Jurkat, Clone E6-1 (cell line): ENCODE measurements around the gene RNF14. TPM values are rescaled to one million over a fixed set of nuclear protein-coding genes. Genes with fewer than 3 reads are reported as not detected.
A peak's percentile ranks its signal among the peaks of the same experiment; 100 is the strongest.
"Not testable (repeated sequence)": the region's sequence is repeated elsewhere in the genome, so short reads cannot be mapped to it uniquely, and the experiment has no call there.

ENCODE experiments used
- DNase-seq: peaks from one replicate; pipeline ENCODE4 v3.0.0-alpha.2; 2011; ENCODE audit warnings: low read depth, low spot score
- H3K4me3 ChIP-seq: 2 replicates; pipeline ENCODE4 v1.5.1; 2011; ENCODE audit warnings: mild to moderate bottlenecking, low read length, control low read depth, moderate library complexity
- polyA plus RNA-seq: library from polyadenylated mRNA; unstranded; fragments of >200 nt; gene quantifications from one replicate; pipeline ENCODE4 v1.2.1, GENCODE V29; 2012; ENCODE audit warnings: missing spikeins; ENCODE audit not compliant: insufficient read length, insufficient read depth

The RNF14 gene
- 48.7 TPM for polyA plus RNA-seq

- H3K4me3 ChIP-seq: peak within 1 kb of the TSS; percentile 89
- peak; percentile 88 for DNase-seq
Measured at GRCh38 chr5:141968914-141969608, at the start of gene RNF14. Gene RNF14, plus strand, starts transcription at chr5:141969105. Its CDS starts 4,484 bp downstream, at chr5:141973589.

- DNase-seq: no peak
- no peak overlapping the region for H3K4me3 ChIP-seq
Measured at GRCh38 chr5:141919218-141920119, 49.4 kb upstream of the RNF14 start.

GRCh38 chr5:141920771-141921170, 48.1 kb upstream of the RNF14 start:
- H3K4me3 ChIP-seq: no peak overlapping the region
- no peak for DNase-seq

- not testable (repeated sequence) for DNase-seq
- peak overlapping the region; percentile 71 for H3K4me3 ChIP-seq
Measured at GRCh38 chr5:141922827-141923447, 46.0 kb upstream of the RNF14 start.

- peak within 1 kb of the TSS; percentile 71 for H3K4me3 ChIP-seq
Measured at GRCh38 chr5:141923448-141924313, 45.2 kb upstream of the RNF14 start, which contains the start of gene DELE1. Gene DELE1, plus strand, starts transcription at chr5:141923871. Its CDS starts 71 bp downstream, at chr5:141923942.

GRCh38 chr5:141926434-141926833, 42.5 kb upstream of the RNF14 start:
- no peak overlapping the region for H3K4me3 ChIP-seq
- no peak for DNase-seq

More at GRCh38 chr5:141923448-141924313, 45.2 kb upstream of the RNF14 start, which contains the start of gene DELE1:
- DNase-seq: peak; percentile 78

- H3K4me3 ChIP-seq: no peak overlapping the region
Measured at GRCh38 chr5:141928051-141928450, 40.9 kb upstream of the RNF14 start.

GRCh38 chr5:141929398-141930058, 39.4 kb upstream of the RNF14 start:
- DNase-seq: no peak
- no peak overlapping the region for H3K4me3 ChIP-seq

More at GRCh38 chr5:141928051-141928450, 40.9 kb upstream of the RNF14 start:
- no peak for DNase-seq

- H3K4me3 ChIP-seq: no peak overlapping the region
Measured at GRCh38 chr5:141931694-141932093, 37.2 kb upstream of the RNF14 start.

GRCh38 chr5:141933151-141933550, 35.8 kb upstream of the RNF14 start:
- no peak for DNase-seq
- H3K4me3 ChIP-seq: no peak overlapping the region

More at GRCh38 chr5:141931694-141932093, 37.2 kb upstream of the RNF14 start:
- DNase-seq: no peak

- no peak overlapping the region for H3K4me3 ChIP-seq
- DNase-seq: no peak
Measured at GRCh38 chr5:141934099-141934844, 34.6 kb upstream of the RNF14 start.

GRCh38 chr5:141935538-141935937, 33.4 kb upstream of the RNF14 start:
- no peak for DNase-seq
- H3K4me3 ChIP-seq: no peak overlapping the region

GRCh38 chr5:141940695-141941271, 28.1 kb upstream of the RNF14 start:
- no peak overlapping the region for H3K4me3 ChIP-seq
- DNase-seq: no peak

- DNase-seq: no peak
- no peak overlapping the region for H3K4me3 ChIP-seq
Measured at GRCh38 chr5:141941307-141941706, 27.6 kb upstream of the RNF14 start.

GRCh38 chr5:141941779-141942178, 27.1 kb upstream of the RNF14 start:
- no peak for DNase-seq
- no peak overlapping the region for H3K4me3 ChIP-seq

GRCh38 chr5:141942185-141942857, 26.6 kb upstream of the RNF14 start:
- DNase-seq: no peak
- H3K4me3 ChIP-seq: no peak overlapping the region
